IMR-90 (cell line): ENCODE measurements around the gene TTC28. TPM values are rescaled to one million over a fixed set of nuclear protein-coding genes. Genes with fewer than 3 reads are reported as not detected.

Source experiments
- ATAC-seq: fragments of 200-7000 bp; cut with Tn5 transposase; 2 replicates; pipeline ENCODE4 v1.9.1; 2020; ENCODE audit warnings: low read depth, mild to moderate bottlenecking, moderate library complexity
- BruUV-seq: library from RNA; stranded (reverse); fragments of 400-500 nt; replicated peaks from 2 replicates; lab custom pipeline; 2021; lab: Mats Ljungman, UMichigan
- CTCF ChIA-PET: fragments of 300-600 bp; formaldehyde crosslinking; extraction: SDS; loops from one replicate; lab custom pipeline; 2021; ENCODE audit warnings: antibody characterized with exemption; lab: Yijun Ruan, JAX
- POLR2A ChIA-PET: fragments of 300-600 bp; sonication (Branson Sonifier 250); formaldehyde crosslinking; loops from one replicate; lab custom pipeline; 2022; ENCODE audit warnings: antibody characterized with exemption; ENCODE audit not compliant: unreplicated experiment; lab: Charles Lee
- DNase-seq: peaks from one replicate; pipeline ENCODE4 v3.0.0; 2013
- H2AFZ ChIP-seq: replicated peaks from 2 replicates; pipeline ENCODE3; 2013; ENCODE audit warnings: low read length, mild to moderate bottlenecking; ENCODE audit not compliant: poor library complexity
- H2AK5ac ChIP-seq: 2 replicates; pipeline ENCODE4 v1.6.1; 2013; ENCODE audit warnings: low read depth, low read length, inconsistent platforms
- H2AK9ac ChIP-seq: replicated peaks from 2 replicates; pipeline ENCODE3; 2013; ENCODE audit warnings: mild to moderate bottlenecking, low read depth, low read length, moderate library complexity; ENCODE audit not compliant: poor library complexity
- H2BK120ac ChIP-seq: 2 replicates; pipeline ENCODE4 v1.6.1; 2013; ENCODE audit warnings: low read depth, low read length, inconsistent platforms
- H2BK15ac ChIP-seq: 3 replicates; pipeline ENCODE4 v1.6.1; 2013; ENCODE audit warnings: low read depth, low read length, inconsistent platforms
- H2BK20ac ChIP-seq: 2 replicates; pipeline ENCODE4 v1.6.1; 2013; ENCODE audit warnings: low read depth, mild to moderate bottlenecking, inconsistent platforms, low read length, moderate library complexity
- H2BK5ac ChIP-seq: 2 replicates; pipeline ENCODE4 v1.6.1; 2013; ENCODE audit warnings: mild to moderate bottlenecking, low read depth, low read length, inconsistent platforms; ENCODE audit not compliant: poor library complexity, severe bottlenecking
- H3K14ac ChIP-seq: replicated peaks from 2 replicates; pipeline ENCODE4 v1.6.1; 2013; ENCODE audit warnings: low read depth, low read length, inconsistent platforms
- H3K18ac ChIP-seq: 2 replicates; pipeline ENCODE4 v1.6.1; 2013; ENCODE audit warnings: low read depth, low read length, control low read depth
- H3K23ac ChIP-seq: 2 replicates; pipeline ENCODE4 v1.6.1; 2013; ENCODE audit warnings: low read depth, low read length, inconsistent platforms
- H3K27ac ChIP-seq: 2 replicates; pipeline ENCODE4 v1.5.1; 2013; ENCODE audit warnings: mild to moderate bottlenecking, control low read depth, low read length; ENCODE audit not compliant: insufficient read depth
- H3K27me3 ChIP-seq: 2 replicates; pipeline ENCODE4 v1.6.1; 2013; ENCODE audit warnings: low read length; ENCODE audit not compliant: control insufficient read depth, insufficient read depth
- H3K36me3 ChIP-seq: 2 replicates; pipeline ENCODE4 v1.6.1; 2013; ENCODE audit warnings: low read length, mixed read lengths; ENCODE audit not compliant: control insufficient read depth, insufficient read depth
- H3K4ac ChIP-seq: 2 replicates; pipeline ENCODE4 v1.6.1; 2013; ENCODE audit warnings: low read depth, low read length, inconsistent platforms
- H3K4me1 ChIP-seq: 2 replicates; pipeline ENCODE4 v1.6.1; 2013; ENCODE audit warnings: low read length, mixed read lengths; ENCODE audit not compliant: control insufficient read depth, insufficient read depth
- H3K4me2 ChIP-seq: 2 replicates; pipeline ENCODE4 v1.6.1; 2013; ENCODE audit warnings: low read depth, mild to moderate bottlenecking, control low read depth, low read length, moderate library complexity
- H3K4me3 ChIP-seq: 2 replicates; pipeline ENCODE4 v1.5.1; 2013; ENCODE audit warnings: low read depth, mild to moderate bottlenecking, control low read depth, low read length, moderate library complexity; ENCODE audit not compliant: insufficient read depth
- H3K56ac ChIP-seq: 2 replicates; pipeline ENCODE4 v1.6.1; 2013; ENCODE audit warnings: low read length, inconsistent platforms; ENCODE audit not compliant: insufficient read depth; ENCODE audit errors: extremely low read depth
- H3K79me1 ChIP-seq, 2 experiments: 2 replicates each; pipeline ENCODE4 v1.6.1; 2013; ENCODE audit warnings: low read length in 2 of 2, inconsistent platforms in 1 of 2, low read depth in 1 of 2
- H3K9ac ChIP-seq: 2 replicates; pipeline ENCODE4 v1.6.1; 2013; ENCODE audit warnings: low read depth, low read length, control low read depth
- H3K9me1 ChIP-seq: 2 replicates; pipeline ENCODE4 v1.6.1; 2013; ENCODE audit warnings: low read length, inconsistent platforms; ENCODE audit not compliant: insufficient read depth
- H3K9me3 ChIP-seq: 2 replicates; pipeline ENCODE4 v1.6.1; 2013; ENCODE audit warnings: low read length; ENCODE audit not compliant: control insufficient read depth, insufficient read depth
- H4K20me1 ChIP-seq: 2 replicates; pipeline ENCODE4 v1.6.1; 2013; ENCODE audit warnings: low read length, inconsistent platforms; ENCODE audit not compliant: insufficient read depth
- H4K5ac ChIP-seq: 2 replicates; pipeline ENCODE4 v1.6.1; 2013; ENCODE audit warnings: mild to moderate bottlenecking, low read depth, low read length, control low read depth
- H4K8ac ChIP-seq, 2 experiments: 2 replicates each; pipeline ENCODE4 v1.6.1; 2013; ENCODE audit warnings: low read depth in 2 of 2, low read length in 2 of 2, control low read depth in 1 of 2, inconsistent platforms in 1 of 2
- H4K91ac ChIP-seq: 2 replicates; pipeline ENCODE4 v1.6.1; 2013; ENCODE audit warnings: low read depth, low read length, inconsistent platforms; ENCODE audit not compliant: insufficient read depth
- CEBPB ChIP-seq: IDR thresholded peaks from 2 replicates; pipeline ENCODE4 v1.6.1; 2012; ENCODE audit warnings: low read depth, low read length, improper control_type of control experiment
- CHD1 ChIP-seq: IDR thresholded peaks from 2 replicates; pipeline ENCODE4 v1.6.1; 2012; ENCODE audit warnings: low read depth, low read length, improper control_type of control experiment
- FOS ChIP-seq: fragments of 150-350 bp; IDR thresholded peaks from 2 replicates; pipeline ENCODE4 v1.6.1; 2016; ENCODE audit warnings: low read depth, low read length
- MAFK ChIP-seq: IDR thresholded peaks from 2 replicates; pipeline ENCODE4 v1.6.1; 2012; ENCODE audit warnings: low read depth, low read length, improper control_type of control experiment
- MAZ ChIP-seq: IDR thresholded peaks from 2 replicates; pipeline ENCODE4 v1.6.1; 2012; ENCODE audit warnings: low read depth, mild to moderate bottlenecking, low read length, improper control_type of control experiment, moderate library complexity, borderline replicate concordance
- MXI1 ChIP-seq: IDR thresholded peaks from 2 replicates; pipeline ENCODE4 v1.6.1; 2012; ENCODE audit warnings: low read depth, mild to moderate bottlenecking, low read length, moderate library complexity, borderline replicate concordance
- NFE2L2 ChIP-seq: fragments of 150-350 bp; IDR thresholded peaks from 2 replicates; pipeline ENCODE4 v1.6.1; 2016; ENCODE audit warnings: low read depth, mild to moderate bottlenecking, low read length
- POLR2A ChIP-seq: IDR thresholded peaks from 2 replicates; pipeline ENCODE4 v1.6.1; 2012; ENCODE audit warnings: mild to moderate bottlenecking, low read depth, low read length
- RAD21 ChIP-seq: IDR thresholded peaks from 2 replicates; pipeline ENCODE4 v1.6.1; 2012; ENCODE audit warnings: low read length, improper control_type of control experiment
- RCOR1 ChIP-seq: IDR thresholded peaks from 2 replicates; pipeline ENCODE4 v1.6.1; 2012; ENCODE audit warnings: mild to moderate bottlenecking, low read length, improper control_type of control experiment; ENCODE audit not compliant: insufficient replicate concordance
- RFX5 ChIP-seq: IDR thresholded peaks from 2 replicates; pipeline ENCODE4 v1.8.0; 2012; ENCODE audit warnings: low read depth, mild to moderate bottlenecking, low read length, moderate library complexity
- SMC3 ChIP-seq: fragments of 150-350 bp; IDR thresholded peaks from 2 replicates; pipeline ENCODE4 v1.6.1; 2016; ENCODE audit warnings: low read depth, mild to moderate bottlenecking, antibody characterized with exemption, low read length, moderate library complexity
- WGBS, 2 experiments: methylation state at CpG; one replicate each; pipeline versions ENCODE4 v1.1.5 to v1.1.7; 2013; ENCODE audit warnings: missing lambda C conversion rate in 2 of 2; ENCODE audit not compliant: insufficient read length in 1 of 2; ENCODE audit errors: extremely low coverage in 2 of 2; 5-methylcytosine and 5-hydroxymethylcytosine counted together
- dilution Hi-C: fragments of 300-500 bp; cut with HindIII; formaldehyde crosslinking; loops from one replicate; pipeline ENCODE4 v1.14.3; 2018; ENCODE audit warnings: low sequenced_read_pairs; ENCODE audit not compliant: unreplicated experiment
- in situ Hi-C: fragments of 300-500 bp; cut with MboI; formaldehyde crosslinking; loops from 3 replicates; pipeline ENCODE4 v1.14.3; 2019; ENCODE audit warnings: low sequenced_read_pairs, inconsistent platforms, mixed read lengths
- intact Hi-C: fragments of 100-400 bp; cut with micrococcal nuclease; formaldehyde crosslinking; loops from 2 replicates; pipeline ENCODE4 v1.10.0; 2022
- polyA plus RNA-seq, 3 experiments: library from polyadenylated mRNA; depleted of rRNA; stranded (reverse); fragments of >200 nt; gene quantifications; 2 replicates each; pipeline ENCODE4 v1.2.3, GENCODE V29; 2012; ENCODE audit warnings: low replicate concordance in 1 of 3
- total RNA-seq: library from RNA; depleted of rRNA; stranded (reverse); fragments of >200 nt; gene quantifications from 2 replicates; pipeline ENCODE4 v1.2.3, GENCODE V29; 2012
- TF ChIP-seq, protein P1 (sequence below): conservative IDR thresholded peaks from 2 replicates; pipeline ENCODE4 v1.5.1; 2012; ENCODE audit warnings: mild to moderate bottlenecking, low read depth, low read length, improper control_type of control experiment
- TF ChIP-seq, protein P2 (sequence below): fragments of 150-350 bp; IDR thresholded peaks from 2 replicates; pipeline ENCODE4 v1.6.1; 2017; ENCODE audit warnings: mild to moderate bottlenecking, antibody characterized with exemption, low read length, low read depth
- TF ChIP-seq, protein P3 (sequence below): fragments of 150-350 bp; IDR thresholded peaks from 2 replicates; pipeline ENCODE4 v1.6.1; 2016; ENCODE audit warnings: low read depth, mild to moderate bottlenecking, low read length, moderate library complexity, borderline replicate concordance

Gene TTC28
- total and polyA plus RNA-seq, 2 of the 4 experiments (the other 2 are of a cell fraction) = 5.6 to 13.3 TPM

DNA sequence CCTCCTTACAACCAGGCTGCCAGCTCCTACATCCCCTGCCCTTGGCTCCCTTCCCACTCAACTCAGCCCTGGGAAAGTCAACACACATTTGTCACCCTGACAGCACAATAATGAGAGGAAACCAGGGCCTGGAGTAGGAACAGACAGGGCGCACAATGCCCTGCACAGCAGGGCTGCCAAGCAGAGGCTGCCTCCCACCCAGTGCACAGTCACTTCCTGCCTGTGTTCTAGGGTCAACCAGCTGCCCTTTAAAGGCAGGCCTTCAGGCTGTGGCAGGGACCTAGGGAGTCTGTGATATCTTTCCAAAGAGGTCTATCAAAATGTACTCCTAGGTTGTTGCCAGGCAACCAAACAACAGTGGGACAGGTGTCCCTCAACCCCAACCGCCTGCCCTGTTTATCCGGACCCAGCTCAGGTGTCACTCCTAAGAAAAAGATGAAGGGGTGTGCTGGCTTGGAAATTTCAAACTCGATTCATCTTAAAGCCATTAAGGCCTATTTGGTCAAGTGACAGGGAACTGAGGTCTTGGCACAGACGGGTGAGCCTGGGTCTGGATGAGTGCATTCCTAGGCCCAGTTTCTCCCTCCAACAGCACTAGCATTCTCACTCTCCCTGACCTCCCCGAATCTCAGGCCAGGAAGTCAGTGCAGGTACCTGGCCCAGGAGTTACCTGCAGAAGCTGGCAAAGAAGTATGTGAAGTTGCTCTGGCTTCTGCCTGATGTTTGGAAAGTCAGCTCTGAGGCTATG lies 650.3 kb downstream of the TTC28 start:
- H3K18ac ChIP-seq = no peak overlapping the region
- H2BK5ac ChIP-seq = no peak overlapping the region
- 0 out of 2 replicates have a peak overlapping the region, but pooled peaks have one; percentile 20 for H2AK5ac ChIP-seq
- H4K91ac ChIP-seq = no peak overlapping the region
- no peak overlapping the region for H3K4ac ChIP-seq
- no peak overlapping the region for H4K5ac ChIP-seq
- no peak overlapping the region for H3K56ac ChIP-seq
- dilution Hi-C loops (no loop called here), intact Hi-C loops (no loop called here), in situ Hi-C loops (loop anchor here (10.0 kb wide), 2 partner anchors 565 to 795 kb away; no protein-coding TSS in a partner anchor)
- POLR2A ChIA-PET = no interaction called here
- DNase-seq (peak; percentile 49), ATAC-seq (peak; percentile 70; the same call in 1 of the 2 replicates)
- H3K4me1 ChIP-seq = peaks cover 13% of the 10 kb centered on the region
- no peak overlapping the region for H2BK15ac ChIP-seq
- no peak overlapping the region for H3K9ac ChIP-seq
- no peak overlapping the region for H3K4me3 ChIP-seq
- BruUV-seq = no TSS peak
- no peak overlapping the region for H2BK20ac ChIP-seq
- H4K8ac ChIP-seq = no peak overlapping the region
- no peak overlapping the region for H3K4me2 ChIP-seq
- H2AK9ac ChIP-seq = no peak overlapping the region
- no peak overlapping the region for H2AFZ ChIP-seq
- H3K36me3 ChIP-seq = peaks cover 25% of the 10 kb centered on the region
- no peak overlapping the region for H3K27ac ChIP-seq
- CTCF ChIA-PET = interaction anchor here (0.6 to 0.8 kb wide), 2 partner anchors 9 to 647 kb away, joined by 3 to 6 read pairs; no protein-coding TSS in a partner anchor
- no peak overlapping the region for H3K14ac ChIP-seq
- H3K9me3 ChIP-seq = no peaks in the 10 kb centered on the region
- H3K79me1 ChIP-seq = peaks cover 0 to 4% of the 10 kb centered on the region in 2 experiments; a peak in 1 of 4 replicates
- H4K20me1 ChIP-seq = peaks cover 5% of the 10 kb centered on the region; the same call in 1 of the 2 replicates
- H3K27me3 ChIP-seq = no peaks in the 10 kb centered on the region
- no peak overlapping the region for H2BK120ac ChIP-seq
- WGBS, 2 experiments = 70% methylated on average over 2 of the region's 6 CpGs; no CpG with 5 or more reads in 1 of the 2 experiments
- peaks cover 15% of the 10 kb centered on the region for H3K9me1 ChIP-seq
- no peak overlapping the region for H3K23ac ChIP-seq
- TF ChIP-seq NFE2L2 (no peak), CEBPB (no peak), RFX5 (no peak), RCOR1 (no peak), SMC3 (no peak), CHD1 (no peak), POLR2A (no peak), MAFK (no peak), FOS (no peak), RAD21 (no peak), MAZ (no peak), MXI1 (no peak)
- TF ChIP-seq, protein P1, sequence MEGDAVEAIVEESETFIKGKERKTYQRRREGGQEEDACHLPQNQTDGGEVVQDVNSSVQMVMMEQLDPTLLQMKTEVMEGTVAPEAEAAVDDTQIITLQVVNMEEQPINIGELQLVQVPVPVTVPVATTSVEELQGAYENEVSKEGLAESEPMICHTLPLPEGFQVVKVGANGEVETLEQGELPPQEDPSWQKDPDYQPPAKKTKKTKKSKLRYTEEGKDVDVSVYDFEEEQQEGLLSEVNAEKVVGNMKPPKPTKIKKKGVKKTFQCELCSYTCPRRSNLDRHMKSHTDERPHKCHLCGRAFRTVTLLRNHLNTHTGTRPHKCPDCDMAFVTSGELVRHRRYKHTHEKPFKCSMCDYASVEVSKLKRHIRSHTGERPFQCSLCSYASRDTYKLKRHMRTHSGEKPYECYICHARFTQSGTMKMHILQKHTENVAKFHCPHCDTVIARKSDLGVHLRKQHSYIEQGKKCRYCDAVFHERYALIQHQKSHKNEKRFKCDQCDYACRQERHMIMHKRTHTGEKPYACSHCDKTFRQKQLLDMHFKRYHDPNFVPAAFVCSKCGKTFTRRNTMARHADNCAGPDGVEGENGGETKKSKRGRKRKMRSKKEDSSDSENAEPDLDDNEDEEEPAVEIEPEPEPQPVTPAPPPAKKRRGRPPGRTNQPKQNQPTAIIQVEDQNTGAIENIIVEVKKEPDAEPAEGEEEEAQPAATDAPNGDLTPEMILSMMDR = no peak
- TF ChIP-seq, protein P2, sequence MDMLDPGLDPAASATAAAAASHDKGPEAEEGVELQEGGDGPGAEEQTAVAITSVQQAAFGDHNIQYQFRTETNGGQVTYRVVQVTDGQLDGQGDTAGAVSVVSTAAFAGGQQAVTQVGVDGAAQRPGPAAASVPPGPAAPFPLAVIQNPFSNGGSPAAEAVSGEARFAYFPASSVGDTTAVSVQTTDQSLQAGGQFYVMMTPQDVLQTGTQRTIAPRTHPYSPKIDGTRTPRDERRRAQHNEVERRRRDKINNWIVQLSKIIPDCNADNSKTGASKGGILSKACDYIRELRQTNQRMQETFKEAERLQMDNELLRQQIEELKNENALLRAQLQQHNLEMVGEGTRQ = no peak
- TF ChIP-seq, protein P3, sequence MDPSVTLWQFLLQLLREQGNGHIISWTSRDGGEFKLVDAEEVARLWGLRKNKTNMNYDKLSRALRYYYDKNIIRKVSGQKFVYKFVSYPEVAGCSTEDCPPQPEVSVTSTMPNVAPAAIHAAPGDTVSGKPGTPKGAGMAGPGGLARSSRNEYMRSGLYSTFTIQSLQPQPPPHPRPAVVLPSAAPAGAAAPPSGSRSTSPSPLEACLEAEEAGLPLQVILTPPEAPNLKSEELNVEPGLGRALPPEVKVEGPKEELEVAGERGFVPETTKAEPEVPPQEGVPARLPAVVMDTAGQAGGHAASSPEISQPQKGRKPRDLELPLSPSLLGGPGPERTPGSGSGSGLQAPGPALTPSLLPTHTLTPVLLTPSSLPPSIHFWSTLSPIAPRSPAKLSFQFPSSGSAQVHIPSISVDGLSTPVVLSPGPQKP = no peak
